CD4-positive, alpha-beta T cell treated with Interleukin-17A for 1 hour (primary cell): ENCODE measurements around the gene EXOC2.
"Not testable (repeated sequence)": the region's sequence is repeated elsewhere in the genome, so short reads cannot be mapped to it uniquely, and the experiment has no call there.

ENCODE experiments used
- DNase-seq: peaks from one replicate; pipeline ENCODE4 v3.0.0-alpha.2; 2020

The EXOC2 gene

DNA sequence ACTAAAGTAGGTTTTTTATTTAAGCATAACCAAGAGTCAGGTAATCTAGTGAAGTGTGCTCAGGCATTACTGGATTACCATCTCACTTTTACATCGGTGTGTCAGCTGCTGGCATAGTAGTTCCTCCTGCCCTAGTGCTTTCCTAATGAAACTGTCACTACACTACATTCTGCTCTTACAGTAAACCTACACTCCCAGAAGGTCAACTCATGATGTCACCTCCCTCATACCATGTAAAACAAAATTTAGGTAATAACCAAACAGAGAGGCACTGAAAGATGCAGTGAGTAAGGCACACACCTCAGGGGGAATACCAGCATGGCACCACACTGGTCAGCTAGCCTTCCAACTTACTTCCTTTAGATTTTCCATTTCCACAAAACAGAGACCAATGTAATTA, 59.3 kb downstream of the EXOC2 start:
- no peak for DNase-seq

DNA sequence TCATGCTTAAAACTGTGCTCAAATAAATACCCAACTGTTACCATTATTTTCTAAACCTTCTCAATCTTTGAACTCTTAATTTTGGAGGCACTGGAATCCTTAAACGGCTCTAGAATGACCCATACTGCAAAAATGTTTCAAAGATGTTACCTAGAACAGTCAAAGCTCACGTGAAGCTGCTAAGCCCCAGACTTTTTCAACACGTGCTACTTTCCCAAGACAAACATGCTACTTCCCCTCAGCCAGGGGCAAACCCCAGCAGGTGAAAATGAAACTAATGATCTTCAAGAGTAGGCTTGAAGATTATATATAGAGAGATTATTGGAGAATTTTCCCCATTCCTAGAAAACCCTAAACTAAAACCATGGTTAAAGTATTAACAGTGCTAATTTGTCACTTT, 64.2 kb downstream of the EXOC2 start:
- DNase-seq, result no peak

DNA sequence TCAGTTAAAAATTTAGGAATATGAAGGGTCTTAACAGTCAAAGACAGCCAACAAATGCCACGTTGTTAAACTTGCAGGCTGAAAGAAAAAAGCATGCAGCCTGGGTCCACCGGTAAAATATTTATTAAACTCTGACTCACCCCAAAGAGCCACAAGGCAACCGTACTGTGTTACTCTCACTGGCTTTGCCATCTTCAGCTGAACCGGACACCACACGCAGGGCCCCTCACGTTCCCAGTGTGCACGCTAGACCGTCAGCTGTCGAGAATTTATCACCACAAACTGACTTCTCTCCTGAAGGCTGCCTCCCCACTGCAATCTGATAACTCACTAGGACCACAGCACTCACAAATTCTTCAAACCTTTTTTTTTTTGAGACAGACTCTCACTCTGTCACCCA, 66.7 kb downstream of the EXOC2 start:
- DNase-seq, result no peak

DNA sequence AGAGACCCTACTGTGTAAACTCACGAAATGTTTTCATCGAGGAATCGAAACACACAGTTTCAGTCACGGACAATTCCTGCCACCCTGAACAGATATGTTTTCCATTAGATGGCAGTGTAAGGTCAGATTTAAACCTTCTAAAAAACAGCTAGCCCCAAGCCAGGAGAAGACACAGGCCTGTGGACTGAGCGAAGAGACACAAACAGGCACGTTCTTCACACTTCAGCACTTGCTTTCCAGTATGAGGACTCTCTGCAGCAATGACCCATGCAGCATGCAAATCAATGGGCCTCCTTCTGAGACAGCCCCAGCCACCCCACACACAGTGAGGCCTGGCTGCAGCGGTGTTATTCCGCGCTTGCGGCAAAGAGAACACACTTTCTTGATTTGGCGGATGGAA, 68.0 kb downstream of the EXOC2 start:
- no peak for DNase-seq

DNA sequence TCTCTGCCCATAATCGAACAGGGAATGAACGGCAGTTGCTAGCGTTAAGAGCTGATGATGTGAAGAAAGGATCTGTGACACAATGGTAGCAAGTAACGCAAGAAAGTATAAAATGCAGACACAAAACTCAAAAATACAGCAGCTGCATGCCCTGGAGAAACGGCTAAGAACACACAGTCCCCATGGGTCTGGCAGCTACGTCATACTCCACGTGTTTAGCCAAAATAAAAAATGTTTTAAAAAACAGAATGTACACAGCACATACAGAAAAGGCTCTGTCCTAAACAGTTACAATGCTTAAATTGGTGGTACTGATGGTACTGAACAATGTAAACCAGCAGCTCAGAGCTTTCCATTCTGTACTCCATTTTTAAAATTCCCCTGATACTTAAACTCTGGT, 70.5 kb downstream of the EXOC2 start:
- no peak for DNase-seq

DNA sequence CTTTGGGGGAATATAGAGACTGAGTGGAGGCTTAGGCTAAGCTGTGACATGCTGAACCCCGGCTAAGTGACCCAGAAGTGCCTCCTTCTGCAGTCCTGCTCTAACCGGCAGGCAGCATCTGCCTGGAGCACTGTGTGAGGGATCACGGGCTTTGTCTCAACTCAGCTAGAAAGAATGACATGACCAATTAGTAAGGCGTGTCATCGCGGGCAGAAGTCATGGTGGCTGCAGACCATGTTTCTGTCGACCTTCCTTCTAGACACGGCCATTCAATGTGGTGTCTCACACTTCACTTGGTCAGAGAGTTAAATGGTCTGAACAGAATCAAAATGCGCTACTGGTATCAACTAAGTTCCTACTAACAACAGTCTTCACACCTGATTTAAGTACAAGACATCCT, 71.0 kb downstream of the EXOC2 start:
- no peak for DNase-seq

DNA sequence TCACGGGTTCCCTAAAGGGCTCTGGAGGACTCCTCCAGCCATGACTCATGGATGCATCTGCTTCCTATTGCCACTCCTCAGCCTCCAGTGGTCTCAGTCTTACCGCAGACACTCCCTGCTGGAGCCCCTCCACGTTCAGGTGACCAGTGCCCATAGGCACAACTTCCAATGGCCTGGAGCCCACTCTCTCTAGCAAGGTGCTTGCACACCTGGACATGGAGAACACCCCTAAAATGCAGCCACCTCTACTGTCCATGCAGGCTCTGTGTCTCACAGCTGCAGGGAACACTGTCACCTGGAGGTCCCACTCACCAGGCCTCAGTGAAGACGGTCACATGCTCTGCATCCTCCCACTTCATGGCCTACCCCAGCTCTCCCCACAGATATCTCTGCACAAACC, 72.0 kb downstream of the EXOC2 start:
- no peak for DNase-seq

DNA sequence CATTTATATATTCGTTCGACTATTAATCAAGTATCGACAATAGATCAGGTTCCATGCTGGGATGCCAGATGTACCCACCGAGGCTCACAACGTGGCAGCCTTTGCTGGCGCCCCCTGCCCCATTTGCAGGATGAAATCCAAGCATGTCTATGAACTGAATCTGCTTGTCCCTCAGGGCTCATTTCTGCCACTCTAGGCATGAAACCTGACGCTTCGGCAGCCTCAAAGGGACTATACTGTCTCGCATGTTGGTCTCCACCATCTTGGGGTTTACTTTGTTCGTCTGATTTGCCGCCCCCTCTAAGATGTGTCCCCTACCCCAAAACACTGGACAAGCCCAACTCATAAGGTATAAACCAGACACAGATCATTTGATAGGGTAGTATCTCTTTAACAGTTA, 72.8 kb downstream of the EXOC2 start:
- DNase-seq, result no peak

DNA sequence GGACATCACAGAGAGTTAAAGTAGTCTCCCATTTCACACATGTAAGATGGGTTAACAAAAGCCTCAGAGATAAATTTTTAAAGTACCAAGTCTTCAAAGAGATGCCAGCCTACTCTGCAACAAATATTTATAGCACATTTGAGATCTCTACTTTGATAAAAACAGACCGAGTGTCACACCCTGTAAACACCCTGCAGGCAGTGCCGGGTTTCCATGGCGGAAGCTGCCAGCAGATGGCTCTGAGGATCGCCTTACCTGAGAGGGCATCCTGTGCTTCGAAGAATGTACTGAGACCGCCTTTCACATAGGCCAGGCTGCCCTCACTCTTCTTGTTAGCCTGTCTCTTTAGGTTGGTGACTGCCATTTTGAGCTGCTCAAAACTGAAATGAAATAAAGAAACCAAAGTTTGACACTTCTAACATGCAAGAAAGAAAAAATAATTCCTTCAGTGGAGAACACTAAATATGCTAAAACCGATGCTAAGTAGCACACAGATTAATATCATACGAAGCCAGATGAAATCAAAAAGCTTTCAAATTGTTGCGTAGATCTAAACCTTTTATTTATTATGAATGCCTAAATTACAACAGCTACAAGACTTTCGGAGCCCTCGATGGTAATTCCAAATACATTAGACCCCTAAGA, 75.4 kb downstream of the EXOC2 start:
- DNase-seq, result peak; percentile 30

DNA sequence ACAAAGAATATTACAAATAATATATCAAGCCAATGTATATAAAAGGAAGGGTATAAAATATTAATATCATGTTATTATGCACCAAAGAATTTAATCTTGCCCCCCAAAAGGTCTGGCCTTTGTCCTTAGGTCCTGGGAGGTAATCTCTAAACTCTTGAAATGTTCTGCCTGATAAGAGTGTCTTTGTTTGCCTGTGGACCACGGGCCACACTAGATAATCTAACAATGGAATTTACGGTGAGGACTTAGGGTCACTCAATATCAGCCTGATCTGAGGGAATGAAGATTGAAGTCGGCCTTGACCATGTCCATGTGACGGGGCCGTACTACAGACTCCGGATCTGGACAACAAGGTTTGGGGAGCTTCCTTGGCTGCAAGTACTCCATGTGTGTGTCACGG, 79.0 kb downstream of the EXOC2 start:
- no peak for DNase-seq

DNA sequence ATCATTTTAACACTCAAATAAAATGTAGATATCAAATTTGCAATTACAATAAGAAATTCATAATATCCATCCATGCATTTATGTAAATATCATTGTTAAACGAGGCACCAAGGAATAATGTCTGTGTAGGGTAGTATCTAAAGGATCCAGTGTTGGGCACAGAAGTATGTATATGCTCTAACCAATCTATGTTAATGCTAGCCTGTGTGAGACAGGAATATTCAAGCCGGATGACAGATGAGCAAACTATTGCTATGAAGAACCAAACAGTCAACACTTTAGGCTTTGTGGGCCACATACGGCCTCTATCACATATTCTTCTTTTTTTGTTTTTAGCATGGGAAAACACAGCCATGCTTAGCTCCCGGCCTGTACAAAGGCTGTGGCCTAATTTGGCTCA, 81.0 kb downstream of the EXOC2 start:
- no peak for DNase-seq

DNA sequence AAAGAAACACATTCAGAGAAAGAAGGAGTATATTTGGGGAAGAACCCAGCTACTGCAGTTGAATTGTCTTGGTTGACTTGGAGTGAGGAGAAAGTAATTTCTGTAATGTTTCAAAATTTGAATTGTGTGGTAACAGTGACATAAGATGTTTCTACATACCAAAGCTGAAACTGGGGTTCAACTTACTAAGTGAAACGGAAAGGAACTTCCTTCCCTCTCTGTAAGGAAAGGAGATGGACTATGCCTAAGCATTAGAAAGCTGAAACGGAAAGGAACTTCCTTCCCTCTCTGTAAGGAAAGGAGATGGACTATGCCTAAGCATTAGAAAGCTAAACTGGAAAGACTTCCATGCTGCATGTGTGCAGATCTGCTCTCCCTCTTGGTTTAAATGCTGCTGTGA, 82.1 kb downstream of the EXOC2 start:
- no peak for DNase-seq

DNA sequence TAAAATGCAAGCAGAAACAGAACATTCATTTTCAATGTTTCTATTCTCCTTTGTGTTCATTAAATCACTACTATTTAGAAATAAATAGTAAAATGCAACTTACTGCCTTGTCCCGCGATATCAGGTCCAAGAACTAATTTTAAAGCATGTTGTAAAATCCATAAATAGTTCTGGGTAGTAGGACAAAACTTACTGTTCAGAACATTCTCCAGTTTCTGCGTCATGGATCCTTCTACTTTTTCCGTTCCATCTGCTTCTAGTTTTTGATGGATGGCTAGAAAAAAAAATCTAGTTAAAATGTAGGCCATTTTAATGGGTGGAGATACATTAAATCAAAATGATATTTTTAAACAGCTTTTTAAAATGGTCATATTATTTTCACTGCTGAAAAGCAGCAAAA, 83.0 kb downstream of the EXOC2 start:
- no peak for DNase-seq

DNA sequence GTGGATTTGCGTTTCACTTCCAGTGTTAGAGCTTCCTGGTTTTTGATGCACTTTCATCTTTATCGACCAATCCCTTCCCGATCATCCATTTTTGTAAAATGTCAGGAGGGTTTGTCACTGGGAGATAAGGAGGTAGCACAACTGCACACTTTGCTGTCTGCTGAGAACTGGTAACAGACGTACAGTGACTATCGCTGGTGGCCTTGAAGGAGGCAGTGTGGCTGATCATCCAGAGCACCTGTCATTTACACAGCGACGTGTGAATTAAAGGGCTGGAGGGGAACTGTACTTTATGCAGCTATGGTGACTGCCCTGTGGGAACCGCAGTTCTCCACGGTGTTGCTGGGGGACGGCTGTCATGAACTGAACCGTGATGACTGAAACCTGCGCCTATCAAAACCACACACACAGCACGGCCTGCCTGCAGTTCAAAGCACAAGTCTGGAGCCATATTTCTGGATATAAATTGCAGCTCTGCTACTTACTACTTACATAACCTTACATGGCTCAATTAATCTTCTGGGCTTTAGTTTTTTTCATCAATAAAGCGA, 86.0 kb downstream of the EXOC2 start:
- no peak for DNase-seq

DNA sequence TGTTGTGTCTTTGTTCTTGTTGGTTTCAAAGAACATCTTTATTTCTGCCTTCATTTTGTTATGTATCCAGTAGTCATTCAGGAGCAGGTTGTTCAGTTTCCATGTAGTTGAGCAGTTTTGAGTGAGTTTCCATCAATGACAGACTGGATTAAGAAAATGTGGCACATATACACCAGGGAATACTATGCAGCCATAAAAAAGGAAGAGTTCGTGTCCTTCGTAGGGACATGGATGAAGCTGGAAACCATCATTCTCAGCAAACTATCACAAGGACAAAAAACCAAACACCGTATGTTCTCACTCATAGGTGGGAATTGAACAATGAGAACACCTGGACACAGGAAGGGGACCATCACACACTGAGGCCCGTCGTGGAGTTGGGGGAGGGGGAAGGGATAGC, 87.0 kb downstream of the EXOC2 start:
- not testable (repeated sequence) for DNase-seq

DNA sequence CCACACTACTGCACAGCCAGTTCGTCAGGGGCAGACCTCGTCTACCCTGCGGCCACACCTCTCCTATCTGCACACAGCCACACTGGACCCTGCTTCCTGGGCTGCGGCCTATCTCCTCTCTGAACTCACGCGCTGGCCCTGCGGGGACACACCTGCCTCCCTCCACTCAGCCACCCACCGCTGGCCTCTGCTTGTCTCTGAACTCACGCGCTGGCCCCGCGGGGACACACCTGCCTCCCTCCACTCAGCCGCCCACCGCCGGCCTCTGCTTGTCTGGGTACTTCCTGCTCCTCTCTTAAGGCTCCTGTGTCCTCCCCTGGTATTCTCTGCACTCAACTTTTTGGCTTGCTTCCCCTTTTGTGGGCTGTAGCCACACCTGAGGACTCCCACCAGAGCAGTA, 88.4 kb downstream of the EXOC2 start:
- no peak for DNase-seq

DNA sequence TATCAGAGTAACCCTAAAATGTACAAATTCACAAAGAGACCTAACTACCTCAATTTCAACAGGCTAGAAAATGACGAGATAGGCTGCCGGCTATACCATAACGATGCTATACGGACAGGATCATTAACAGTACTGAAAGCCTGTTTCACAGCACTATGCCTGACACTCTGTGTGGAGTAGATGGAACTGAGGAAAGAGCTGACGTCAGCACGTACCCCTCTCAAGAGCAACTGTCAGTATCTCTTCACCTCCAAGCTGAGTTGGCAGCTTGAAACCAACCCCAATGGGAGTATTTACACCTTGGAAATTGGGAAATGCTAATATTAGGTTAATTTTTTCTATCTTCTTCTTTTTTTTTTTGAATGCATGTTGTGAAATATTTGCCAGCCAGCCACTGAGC, 89.7 kb downstream of the EXOC2 start:
- no peak for DNase-seq

DNA sequence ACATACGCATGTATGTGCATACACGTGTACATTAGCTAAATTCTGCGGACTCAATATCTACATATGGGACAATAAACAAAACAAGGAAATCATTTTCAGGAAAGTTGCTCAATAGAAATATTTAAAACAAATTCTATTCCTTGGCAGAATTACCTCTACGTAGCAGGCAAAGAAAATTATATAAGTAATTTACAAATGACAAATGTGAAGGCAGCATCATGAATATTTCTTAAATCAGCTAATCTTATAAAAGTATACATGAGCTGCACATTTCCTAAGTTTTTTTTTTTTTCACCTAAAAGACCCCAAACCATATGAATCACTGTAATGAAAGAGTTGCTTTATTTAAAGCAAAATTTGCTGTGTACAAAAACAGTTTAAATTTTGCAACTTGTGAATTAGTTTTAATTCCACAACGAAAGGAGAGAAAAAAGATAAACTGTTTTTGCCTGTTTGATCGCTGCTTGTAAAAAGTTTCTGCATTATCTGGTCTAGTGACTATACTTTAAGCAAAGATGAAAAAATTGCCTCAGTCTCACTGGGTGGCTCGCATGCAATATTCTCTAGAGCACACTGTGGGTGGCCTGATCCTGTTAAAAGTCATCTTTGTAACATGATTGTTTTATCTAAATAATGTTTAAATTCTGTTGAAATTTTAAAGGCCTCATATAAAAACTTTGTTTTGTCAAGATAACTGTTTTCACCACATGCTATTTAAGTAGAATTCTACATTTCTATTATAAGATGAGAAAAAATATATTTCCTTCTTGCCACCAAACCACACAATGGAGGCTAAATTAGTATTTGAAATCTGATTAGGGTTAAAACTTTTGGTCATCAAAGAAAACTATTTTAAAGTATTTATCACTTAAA, 93.1 kb downstream of the EXOC2 start:
- DNase-seq, result no peak

DNA sequence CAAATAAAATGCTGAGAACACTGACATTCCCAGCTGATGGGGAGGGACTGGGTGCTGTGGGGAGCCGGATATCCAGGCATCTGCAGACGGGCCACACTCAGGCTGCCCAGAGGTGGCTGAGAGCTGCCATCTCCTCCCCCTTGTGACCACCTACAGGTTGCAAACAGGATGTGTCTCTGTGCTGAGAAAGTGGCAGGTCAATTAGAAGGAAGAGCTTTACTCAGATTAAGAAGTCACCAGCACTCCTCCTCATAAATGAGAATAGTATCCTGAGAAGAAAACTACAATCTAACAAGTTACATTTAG, 99.1 kb downstream of the EXOC2 start:
- no peak for DNase-seq

DNA sequence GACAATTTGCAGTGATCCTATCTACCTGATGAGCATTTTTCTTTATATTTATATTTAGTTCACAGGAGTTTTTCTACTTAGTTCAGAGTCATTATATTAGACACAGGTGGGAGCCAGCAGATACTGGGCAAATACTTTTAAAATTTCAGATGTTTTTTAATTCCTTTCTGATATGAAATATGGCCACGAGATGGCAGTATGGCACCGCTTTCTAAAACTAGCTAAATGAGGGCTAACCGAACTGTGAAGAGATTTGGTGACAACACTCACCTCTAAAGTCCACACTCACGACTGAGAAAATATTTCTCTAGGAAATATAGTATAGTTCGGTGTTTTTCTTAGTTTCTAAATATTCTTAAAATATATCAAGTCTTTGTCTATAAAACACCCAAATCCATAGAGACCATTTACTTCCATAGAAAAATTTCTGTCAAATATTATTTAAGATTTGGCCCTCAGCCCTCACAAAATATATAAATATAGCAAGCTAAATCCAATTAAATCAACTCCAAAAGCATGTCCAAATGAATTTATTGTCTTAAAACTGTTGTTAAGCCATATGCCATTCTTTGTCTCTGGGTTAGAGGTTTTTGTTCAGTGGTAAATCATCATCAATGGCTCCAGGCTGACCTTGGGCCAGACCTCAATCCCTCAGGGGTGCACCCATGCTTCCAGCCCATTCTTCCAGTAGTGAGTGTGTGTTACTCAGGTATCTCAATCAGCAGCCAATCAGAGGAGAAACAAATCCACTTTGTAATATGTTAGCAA, 99.6 kb downstream of the EXOC2 start:
- DNase-seq, result peak; percentile 76

DNA sequence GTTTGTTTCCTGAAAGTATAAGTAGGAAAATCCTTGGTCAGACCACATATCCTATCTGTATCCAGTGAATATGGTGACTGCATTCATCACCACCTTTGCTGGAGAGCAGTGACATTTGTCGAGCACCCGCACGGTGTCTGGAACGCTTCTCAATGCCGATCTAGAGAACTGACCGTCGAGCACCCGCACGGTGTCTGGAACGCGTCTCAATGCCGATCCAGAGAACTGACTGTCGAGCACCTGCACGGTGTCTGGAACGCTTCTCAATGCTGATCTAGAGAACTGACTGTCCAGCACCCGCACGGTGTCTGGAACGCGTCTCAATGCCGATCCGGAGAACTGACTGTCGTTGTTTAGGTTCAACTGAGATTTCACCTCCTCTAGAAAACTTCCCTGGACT, 103.8 kb downstream of the EXOC2 start:
- DNase-seq, result no peak

DNA sequence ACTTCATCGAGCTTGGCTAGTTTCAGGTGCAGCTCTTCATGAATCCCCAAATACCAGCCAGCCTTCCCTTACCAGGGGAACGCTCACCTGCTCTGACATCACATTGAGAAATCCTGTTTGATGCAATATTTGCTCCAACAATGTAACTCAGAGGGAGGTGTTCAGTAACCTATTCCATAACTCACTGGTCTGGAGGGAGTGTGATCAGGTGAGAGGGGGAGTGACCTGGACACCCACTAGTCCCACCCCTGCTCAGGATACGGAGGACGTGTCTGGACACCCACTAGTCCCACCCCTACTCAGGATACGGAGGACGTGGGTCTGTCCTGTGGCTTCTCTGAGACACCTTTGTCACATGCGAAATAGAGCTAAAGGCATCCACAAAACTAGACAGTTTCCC, 106.4 kb downstream of the EXOC2 start:
- DNase-seq, result no peak

DNA sequence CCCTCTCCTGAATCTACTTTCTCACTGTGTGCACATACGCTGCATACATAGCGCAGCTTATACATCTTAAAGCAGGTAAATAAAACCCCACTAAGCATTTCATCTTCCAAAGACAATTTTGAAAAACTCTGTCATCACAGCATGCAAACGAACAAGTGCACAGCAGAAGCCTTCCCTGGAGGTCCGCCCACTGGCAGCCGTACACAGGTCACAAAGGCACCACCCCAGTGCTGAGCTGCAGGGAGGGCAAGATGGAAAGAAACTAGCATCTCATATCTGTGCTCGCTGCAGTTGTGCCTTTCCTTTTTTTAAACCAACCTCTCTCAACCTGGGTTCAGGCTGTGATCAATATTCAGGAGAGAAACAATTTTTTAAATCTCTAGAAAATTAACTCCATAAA, 109.3 kb downstream of the EXOC2 start:
- DNase-seq, result no peak

DNA sequence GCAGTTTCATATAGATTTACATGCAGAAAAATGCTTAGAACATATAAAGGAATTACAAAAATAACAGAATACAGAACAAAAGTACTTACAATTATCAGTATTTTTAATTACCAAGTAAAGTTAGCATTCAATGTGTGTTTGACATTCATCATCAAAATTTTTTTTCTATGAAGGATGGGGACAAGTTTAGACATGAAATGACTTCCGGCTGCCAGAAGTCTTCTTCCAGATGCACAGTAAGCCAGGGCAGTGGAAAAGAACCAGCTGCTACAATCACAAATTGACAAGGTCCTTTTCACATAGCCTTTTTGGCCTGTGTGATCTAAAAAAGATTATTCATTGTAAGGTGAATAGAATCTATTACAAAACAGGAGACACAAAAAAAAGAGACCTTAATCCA, 109.8 kb downstream of the EXOC2 start:
- no peak for DNase-seq
